ENCODE data around the gene KLHL21.

DNA sequence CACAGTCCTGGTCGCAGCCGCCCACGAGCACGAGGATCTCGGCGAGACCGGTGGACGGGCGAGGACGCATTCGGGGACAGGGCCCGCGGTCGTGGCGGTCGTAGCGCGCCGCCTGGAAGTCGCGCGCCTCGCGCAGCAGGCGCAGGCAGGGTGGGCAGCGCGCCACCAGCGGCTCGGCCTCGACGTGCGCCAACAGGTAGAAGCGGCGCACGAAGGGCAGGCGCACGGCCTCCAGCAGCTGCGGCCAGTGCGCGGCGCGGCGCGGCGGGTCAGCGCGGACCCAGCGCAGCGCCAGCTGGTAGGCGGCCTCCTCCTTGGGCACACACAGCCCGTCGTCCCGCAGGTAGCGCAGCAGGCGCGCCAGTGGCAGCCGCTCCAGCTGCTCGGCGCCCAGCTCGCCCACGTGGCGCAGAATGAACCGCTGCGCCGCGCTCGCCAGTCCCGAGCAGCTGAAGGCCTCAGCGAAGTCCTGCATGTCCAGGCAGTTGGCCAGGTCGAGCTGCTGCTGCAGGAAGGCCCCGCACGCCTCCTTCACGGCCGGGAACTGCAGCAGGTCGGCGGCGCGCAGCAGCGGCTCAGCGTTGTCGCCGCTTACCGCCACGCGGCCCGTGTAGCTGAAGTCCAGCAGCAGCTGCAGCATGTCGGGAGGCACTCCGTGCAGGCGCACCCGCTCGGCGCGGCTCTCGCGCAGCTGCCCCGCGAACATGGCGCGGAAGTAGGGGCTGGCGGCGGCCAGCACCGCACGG is 573 bp downstream of the KLHL21 start:
- TF ChIP-seq EZH2 (IDR thresholded peaks at IDR 0.05; ENCODE audit: insufficient read depth, poor library complexity, severe bottlenecking) (no peak), EZH2phosphoT487 (IDR thresholded peaks at IDR 0.05; ENCODE audit: insufficient read depth, low read depth) (no peak)

Measured in GM23248 (cell line).